ENCODE results near the gene ERI3. TPM values are rescaled to one million over a fixed set of nuclear protein-coding genes. Genes with fewer than 3 reads are reported as not detected.

The ERI3 gene
- total and polyA plus RNA-seq, 2 of the 4 experiments (the other 2 are of a cell fraction): 56.6 to 70.9 TPM

- Histone ChIP-seq H3K4me2 (ENCODE audit: low read depth, low read length) (no peak overlapping the region), H3K9me1 (ENCODE audit: insufficient read depth, low read length) (no peaks in the 10 kb centered on the region; the same call in 1 of the 2 replicates), H4K5ac (ENCODE audit: low read depth, low read length) (no peak overlapping the region), H3K4ac (ENCODE audit: low read depth, low read length) (no peak overlapping the region), H3K36me3 (ENCODE audit: control insufficient read depth, insufficient read depth, low read length) (peaks cover 25% of the 10 kb centered on the region), H4K8ac (ENCODE audit: low read depth in 2 of 2, low read length in 2 of 2) (no peak overlapping the region), H3K14ac (replicated peaks; ENCODE audit: low read depth, low read length) (no peak overlapping the region), H2AFZ (replicated peaks; ENCODE audit: low read length, poor library complexity) (no peak overlapping the region), H2AK5ac (ENCODE audit: low read depth, low read length) (no peak overlapping the region), H3K4me3 (ENCODE audit: insufficient read depth, low read depth, low read length) (no peak overlapping the region), H3K27ac (ENCODE audit: insufficient read depth, low read length) (no peak overlapping the region), H2AK9ac (replicated peaks; ENCODE audit: low read depth, low read length, poor library complexity) (no peak overlapping the region), H3K27me3 (ENCODE audit: control insufficient read depth, insufficient read depth, low read length) (no peaks in the 10 kb centered on the region), H4K20me1 (ENCODE audit: insufficient read depth, low read length) (no peaks in the 10 kb centered on the region), H3K9me3 (ENCODE audit: control insufficient read depth, insufficient read depth, low read length) (no peaks in the 10 kb centered on the region), H3K56ac (ENCODE audit: extremely low read depth, insufficient read depth, low read length) (no peak overlapping the region), H3K79me1 (ENCODE audit: low read depth in 1 of 2, low read length in 2 of 2) (0 out of 4 replicates have a peak, but pooled peaks cover 0 to 3% of the 10 kb centered on the region in 2 experiments), H3K18ac (ENCODE audit: low read depth, low read length) (no peak overlapping the region), H2BK5ac (ENCODE audit: low read depth, low read length, poor library complexity, severe bottlenecking) (no peak overlapping the region), H4K91ac (ENCODE audit: insufficient read depth, low read depth, low read length) (no peak overlapping the region), H3K23ac (ENCODE audit: low read depth, low read length) (no peak overlapping the region), H3K4me1 (ENCODE audit: control insufficient read depth, insufficient read depth, low read length) (no peaks in the 10 kb centered on the region), H3K9ac (ENCODE audit: low read depth, low read length) (no peak overlapping the region), H2BK15ac (ENCODE audit: low read depth, low read length) (no peak overlapping the region), H2BK120ac (ENCODE audit: low read depth, low read length) (no peak overlapping the region), H2BK20ac (ENCODE audit: low read depth, low read length) (no peak overlapping the region)
- no CpG with 5 or more reads among the region's 6 CpGs for WGBS, 2 experiments (ENCODE audit: extremely low coverage in 2 of 2, insufficient read length in 1 of 2)
- TF ChIP-seq MAFK (IDR thresholded peaks at IDR 0.05; ENCODE audit: low read depth, low read length): no peak
- no peak for ATAC-seq (ENCODE audit: low read depth)
- BruUV-seq (replicated peaks): no TSS peak
- dilution Hi-C loops (cut with HindIII; ENCODE audit: low sequenced_read_pairs, unreplicated experiment) (no loop called here), intact Hi-C loops (cut with micrococcal nuclease) (no loop called here), in situ Hi-C loops (cut with MboI; ENCODE audit: low sequenced_read_pairs) (no loop called here)
- ChIA-PET POLR2A (ENCODE audit: unreplicated experiment) (no interaction called here), CTCF (no interaction called here)
- DNase-seq: no peak
Measured at GRCh38 chr1:44296086-44296485, 59.0 kb downstream of the ERI3 start.

Measured in IMR-90 (cell line).